ENCODE measurements around the gene ABCA7.

The ABCA7 gene

DNA sequence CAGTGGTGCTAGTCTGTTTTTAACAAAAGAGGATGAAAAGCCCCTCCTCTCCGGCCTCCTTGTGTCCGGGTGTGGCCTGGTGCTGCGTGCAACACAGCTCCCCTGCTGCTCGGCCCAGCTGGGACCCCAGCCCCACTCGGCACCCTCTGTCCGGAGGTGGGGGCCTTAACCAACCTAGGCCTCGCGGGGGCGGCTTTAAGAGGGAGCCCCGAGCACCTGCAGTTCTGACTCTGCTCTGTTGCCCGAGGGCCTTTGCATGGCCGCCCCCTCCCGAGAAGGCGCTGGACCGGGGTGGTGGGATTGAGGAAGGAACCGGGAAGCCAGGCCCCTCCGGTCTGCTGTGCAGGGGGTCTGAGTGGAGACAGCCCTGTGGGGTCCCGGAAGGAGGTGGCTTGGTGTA is 45.4 kb upstream of the ABCA7 start:
- Histone ChIP-seq H2AFZ (no peak overlapping the region), H3K36me3 (ENCODE audit: control insufficient read depth, insufficient read depth, low read length) (no peaks in the 10 kb centered on the region)

DNA sequence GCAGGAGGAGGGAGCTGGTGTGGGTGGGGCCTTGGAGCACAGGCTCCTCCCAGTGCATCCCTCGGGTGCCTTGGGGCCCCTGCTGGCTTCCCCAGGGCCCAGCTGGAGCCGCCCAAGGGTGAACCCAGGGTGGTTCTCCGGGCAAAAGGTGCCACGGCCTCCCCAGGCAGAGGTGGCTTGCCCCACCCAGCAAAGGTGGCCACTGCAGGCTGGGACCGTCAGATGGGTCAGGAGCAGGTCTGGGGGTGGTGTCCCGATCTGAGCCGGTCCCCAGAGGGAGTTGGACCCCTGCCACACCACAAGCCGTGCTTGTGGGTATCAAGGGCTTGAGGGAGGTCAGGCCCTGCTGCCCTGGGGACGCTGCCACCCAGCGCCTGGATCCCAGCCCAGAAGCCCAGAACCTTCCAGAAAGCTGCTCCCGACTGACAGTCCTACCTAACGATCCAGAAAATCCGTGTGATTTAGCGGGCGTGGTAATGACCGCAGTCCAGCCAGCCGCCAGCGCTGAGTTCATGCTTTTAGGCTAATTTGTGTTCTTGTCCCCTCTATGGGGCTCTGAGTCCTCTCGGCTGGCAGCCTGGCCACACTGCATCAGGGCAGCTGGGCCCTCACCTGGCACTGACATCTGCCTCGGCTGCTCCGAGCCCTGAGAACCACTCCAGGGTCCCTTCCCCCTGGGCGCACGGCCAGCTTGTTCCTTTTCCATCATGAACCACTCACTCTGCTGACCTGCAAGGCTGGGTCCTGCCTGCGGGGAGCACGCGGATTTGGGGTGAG is 44.7 kb upstream of the ABCA7 start:
- H3K9me3 ChIP-seq (ENCODE audit: control insufficient read depth, low read length), result no peaks in the 10 kb centered on the region
- H3K9ac ChIP-seq, result no peak overlapping the region
- H3K4me1 ChIP-seq, result peaks cover 4% of the 10 kb centered on the region
- H3K4me2 ChIP-seq (ENCODE audit: low read length), result no peak overlapping the region
- no peak overlapping the region for H3K4me3 ChIP-seq (ENCODE audit: low read depth, low read length)
- no peaks in the 10 kb centered on the region for H3K36me3 ChIP-seq (ENCODE audit: control insufficient read depth, insufficient read depth, low read length)
- H3K79me2 ChIP-seq, result no peaks in the 10 kb centered on the region
- no peak overlapping the region for H3K27ac ChIP-seq
- H2AFZ ChIP-seq, result no peak overlapping the region
- peaks cover 3% of the 10 kb centered on the region for H3K27me3 ChIP-seq (ENCODE audit: control insufficient read depth, insufficient read depth, low read length)
- TF ChIP-seq, protein P1, sequence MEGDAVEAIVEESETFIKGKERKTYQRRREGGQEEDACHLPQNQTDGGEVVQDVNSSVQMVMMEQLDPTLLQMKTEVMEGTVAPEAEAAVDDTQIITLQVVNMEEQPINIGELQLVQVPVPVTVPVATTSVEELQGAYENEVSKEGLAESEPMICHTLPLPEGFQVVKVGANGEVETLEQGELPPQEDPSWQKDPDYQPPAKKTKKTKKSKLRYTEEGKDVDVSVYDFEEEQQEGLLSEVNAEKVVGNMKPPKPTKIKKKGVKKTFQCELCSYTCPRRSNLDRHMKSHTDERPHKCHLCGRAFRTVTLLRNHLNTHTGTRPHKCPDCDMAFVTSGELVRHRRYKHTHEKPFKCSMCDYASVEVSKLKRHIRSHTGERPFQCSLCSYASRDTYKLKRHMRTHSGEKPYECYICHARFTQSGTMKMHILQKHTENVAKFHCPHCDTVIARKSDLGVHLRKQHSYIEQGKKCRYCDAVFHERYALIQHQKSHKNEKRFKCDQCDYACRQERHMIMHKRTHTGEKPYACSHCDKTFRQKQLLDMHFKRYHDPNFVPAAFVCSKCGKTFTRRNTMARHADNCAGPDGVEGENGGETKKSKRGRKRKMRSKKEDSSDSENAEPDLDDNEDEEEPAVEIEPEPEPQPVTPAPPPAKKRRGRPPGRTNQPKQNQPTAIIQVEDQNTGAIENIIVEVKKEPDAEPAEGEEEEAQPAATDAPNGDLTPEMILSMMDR (IDR thresholded peaks at IDR 0.05), result no peak

More for the DNA sequence above, 45.4 kb upstream of the ABCA7 start:
- H3K4me1 ChIP-seq, result peaks cover 4% of the 10 kb centered on the region
- H3K27ac ChIP-seq, result no peak overlapping the region
- no peak overlapping the region for H3K4me2 ChIP-seq (ENCODE audit: low read length)
- no peak overlapping the region for H3K4me3 ChIP-seq (ENCODE audit: low read depth, low read length)
- peaks cover 3% of the 10 kb centered on the region for H3K27me3 ChIP-seq (ENCODE audit: control insufficient read depth, insufficient read depth, low read length)
- H3K79me2 ChIP-seq, result no peaks in the 10 kb centered on the region
- TF ChIP-seq, protein P1 (IDR thresholded peaks at IDR 0.05), result no peak
- no peak overlapping the region for H3K9ac ChIP-seq
- H3K9me3 ChIP-seq (ENCODE audit: control insufficient read depth, low read length), result no peaks in the 10 kb centered on the region

DNA sequence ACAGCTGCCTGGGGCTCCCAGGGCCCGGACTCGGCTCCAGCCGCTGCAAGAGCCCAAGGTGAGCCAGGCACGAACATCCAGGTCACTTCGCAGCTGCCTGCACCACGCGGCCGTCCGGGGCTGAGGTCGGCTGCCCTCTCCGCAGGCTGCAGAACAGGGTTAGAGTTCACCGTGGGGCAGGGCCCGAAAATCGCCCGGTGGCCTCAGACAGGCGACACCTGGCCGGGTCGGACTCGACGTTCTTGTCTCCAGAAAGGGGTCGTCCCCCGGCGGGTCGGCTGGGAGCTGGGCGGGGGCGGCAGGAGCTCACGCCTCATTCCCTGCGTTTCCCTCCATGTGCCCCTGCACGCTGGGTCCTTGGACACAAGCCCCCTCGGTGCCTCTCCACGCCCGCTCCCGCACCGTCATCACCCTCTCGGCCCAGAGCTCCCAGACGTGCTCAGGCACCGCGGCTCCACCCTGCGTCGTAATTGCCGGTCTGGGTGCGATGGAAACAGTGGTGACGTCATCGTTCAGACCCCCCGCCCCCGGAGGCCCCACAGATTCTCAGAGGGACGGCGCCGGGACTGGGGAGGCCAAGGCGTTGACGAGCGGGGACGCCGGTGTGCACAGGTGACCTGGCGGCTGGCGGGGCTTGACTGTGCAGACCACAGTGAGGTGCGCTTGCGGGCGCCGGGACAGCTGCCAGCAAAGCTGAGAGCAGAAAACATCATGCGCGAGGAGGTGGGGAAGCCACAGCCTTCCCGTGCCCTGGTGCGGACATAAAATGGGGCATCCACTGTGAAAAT is 43.7 kb upstream of the ABCA7 start:
- Histone ChIP-seq H3K4me1 (peaks cover 4% of the 10 kb centered on the region), H3K27ac (no peak overlapping the region), H3K27me3 (ENCODE audit: control insufficient read depth, insufficient read depth, low read length) (peaks cover 3% of the 10 kb centered on the region), H3K9me3 (ENCODE audit: control insufficient read depth, low read length) (no peaks in the 10 kb centered on the region), H2AFZ (no peak overlapping the region), H3K4me2 (ENCODE audit: low read length) (peak overlapping the region; percentile 59), H3K4me3 (ENCODE audit: low read depth, low read length) (peak overlapping the region; percentile 35), H3K36me3 (ENCODE audit: control insufficient read depth, insufficient read depth, low read length) (no peaks in the 10 kb centered on the region), H3K79me2 (no peaks in the 10 kb centered on the region), H3K9ac (no peak overlapping the region)
- TF ChIP-seq, protein P1 (IDR thresholded peaks at IDR 0.05), result no peak

DNA sequence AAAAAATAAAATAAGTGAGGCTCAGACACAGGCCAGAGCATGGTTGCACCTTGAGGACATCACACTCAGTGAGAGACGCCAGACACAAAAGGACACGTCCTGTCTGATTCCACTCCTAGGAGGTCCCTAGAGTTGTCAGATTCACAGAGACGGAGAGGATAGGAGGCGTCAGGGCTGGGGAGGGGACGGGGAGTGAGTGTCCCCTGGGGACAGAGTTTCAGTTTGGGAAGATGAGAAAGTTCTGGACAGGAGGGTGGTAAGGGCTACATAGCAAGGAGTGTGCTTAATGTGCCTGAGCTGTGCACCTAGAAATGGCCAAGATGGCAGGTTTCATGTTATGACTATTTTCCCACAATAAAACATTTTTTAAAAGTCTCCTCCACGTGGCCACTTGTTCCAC is 41.8 kb upstream of the ABCA7 start:
- H3K79me2 ChIP-seq, result no peaks in the 10 kb centered on the region

More for the DNA sequence above, 41.8 kb upstream of the ABCA7 start:
- H3K27ac ChIP-seq, result no peak overlapping the region
- H3K27me3 ChIP-seq (ENCODE audit: control insufficient read depth, insufficient read depth, low read length), result peaks cover 3% of the 10 kb centered on the region
- H3K36me3 ChIP-seq (ENCODE audit: control insufficient read depth, insufficient read depth, low read length), result no peaks in the 10 kb centered on the region
- H3K9ac ChIP-seq, result no peak overlapping the region
- TF ChIP-seq, protein P1 (IDR thresholded peaks at IDR 0.05), result no peak
- no peak overlapping the region for H2AFZ ChIP-seq
- H3K4me1 ChIP-seq, result peaks cover 4% of the 10 kb centered on the region
- H3K9me3 ChIP-seq (ENCODE audit: control insufficient read depth, low read length), result no peaks in the 10 kb centered on the region
- H3K4me2 ChIP-seq (ENCODE audit: low read length), result no peak overlapping the region
- no peak overlapping the region for H3K4me3 ChIP-seq (ENCODE audit: low read depth, low read length)
